NCI-H2227 treated with DMSO at 0.1 percent for 48 hours (cell line): ENCODE measurements around the gene NOL4L.
A peak's percentile ranks its signal among the peaks of the same experiment; 100 is the strongest.

Source experiments
- DNase-seq: peaks from one replicate; lab custom pipeline; 2025; lab: John Stamatoyannopoulos, UW

The NOL4L gene

GRCh38 chr20:32483351-32484224, 101.5 kb downstream of the NOL4L start:
- peak; percentile 89 for DNase-seq

- no peak for DNase-seq
These were observed 102.5 kb downstream of the NOL4L start for GRCh38 chr20:32482442-32483261.

GRCh38 chr20:32482143-32482441, 103.0 kb downstream of the NOL4L start:
- DNase-seq = no peak

- DNase-seq = no peak
These were observed 103.6 kb downstream of the NOL4L start for GRCh38 chr20:32481311-32482142.

GRCh38 chr20:32480371-32481241, 104.5 kb downstream of the NOL4L start:
- DNase-seq = no peak

- no peak for DNase-seq
These were observed 105.4 kb downstream of the NOL4L start for GRCh38 chr20:32479697-32480171.

- DNase-seq = no peak
These were observed 106.1 kb downstream of the NOL4L start for GRCh38 chr20:32479012-32479411.

- no peak for DNase-seq
These were observed 106.6 kb downstream of the NOL4L start for GRCh38 chr20:32478576-32478975.

- DNase-seq = no peak
These were observed 107.3 kb downstream of the NOL4L start for GRCh38 chr20:32477594-32478512.

GRCh38 chr20:32476684-32477593, 108.2 kb downstream of the NOL4L start:
- no peak for DNase-seq

- peak; percentile 32 for DNase-seq
These were observed 109.9 kb downstream of the NOL4L start for GRCh38 chr20:32474967-32475811.

- no peak for DNase-seq
These were observed 110.5 kb downstream of the NOL4L start for GRCh38 chr20:32474717-32474966.

- no peak for DNase-seq
These were observed 111.0 kb downstream of the NOL4L start for GRCh38 chr20:32474009-32474716.

GRCh38 chr20:32473231-32474008, 111.7 kb downstream of the NOL4L start:
- no peak for DNase-seq

GRCh38 chr20:32472581-32473207, 112.4 kb downstream of the NOL4L start:
- no peak for DNase-seq

GRCh38 chr20:32470940-32471339, 114.2 kb downstream of the NOL4L start:
- no peak for DNase-seq
